ENCODE measurements around the gene NPVF. TPM values are rescaled to one million over a fixed set of nuclear protein-coding genes. Genes with fewer than 3 reads are reported as not detected.
A peak's percentile ranks its signal among the peaks of the same experiment; 100 is the strongest.

The NPVF gene
- total RNA-seq, 1 donor from 2014 or later = not detected

- intact Hi-C loops (cut with DNase I) = no loop called here
- peak; percentile 77 for TF ChIP-seq CTCF (IDR thresholded peaks at IDR 0.05)
- DNase-seq = no peak
- H3K4me1 ChIP-seq = no peaks in the 10 kb centered on the region
- H3K4me3 ChIP-seq = no peak overlapping the region
- no peak overlapping the region for H3K27ac ChIP-seq
- H3K9me3 ChIP-seq = no peaks in the 10 kb centered on the region
- H3K27me3 ChIP-seq (ENCODE audit: low read depth) = no peaks in the 10 kb centered on the region
- no peak for ATAC-seq
- H3K36me3 ChIP-seq = no peaks in the 10 kb centered on the region
Observed at GRCh38 chr7:25216837-25217236, 11.4 kb downstream of the NPVF start.

DNA sequence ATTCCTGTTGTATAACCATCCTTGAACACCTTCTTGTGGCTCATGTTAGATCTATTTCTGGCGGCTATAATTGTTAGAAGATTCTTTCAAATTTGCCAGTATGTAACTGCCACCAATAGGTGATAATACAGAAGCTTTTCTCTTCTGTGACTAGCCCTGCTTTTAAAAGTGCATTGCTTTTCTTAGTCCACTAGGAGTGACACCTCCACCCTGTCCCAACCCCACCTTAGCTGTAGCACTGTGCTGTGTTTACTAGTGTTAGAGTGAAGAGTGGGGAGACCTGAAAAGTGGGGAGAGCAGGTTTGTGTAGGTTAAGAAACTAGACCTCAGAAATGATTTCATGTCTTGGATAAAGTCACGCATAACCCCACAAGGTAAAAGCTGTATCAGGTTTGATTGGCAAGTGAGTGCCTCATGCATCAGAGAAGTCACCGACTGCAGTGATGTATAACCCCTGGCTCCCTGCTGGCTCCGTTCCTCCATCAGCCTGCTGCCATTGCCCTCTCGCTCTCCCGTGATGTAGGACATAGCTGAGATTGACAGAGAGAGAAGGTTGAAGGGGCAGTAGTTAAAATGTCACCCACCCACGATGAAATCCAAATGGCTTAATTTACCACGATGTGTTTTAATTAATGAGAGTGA, 12.5 kb downstream of the NPVF start:
- Histone ChIP-seq H3K4me1 (no peaks in the 10 kb centered on the region), H3K27me3 (ENCODE audit: low read depth) (no peaks in the 10 kb centered on the region), H3K9me3 (no peaks in the 10 kb centered on the region), H3K27ac (no peak overlapping the region), H3K36me3 (no peaks in the 10 kb centered on the region), H3K4me3 (no peak overlapping the region)
- intact Hi-C loops (cut with DNase I) = no loop called here
- TF ChIP-seq CTCF (IDR thresholded peaks at IDR 0.05) = no peak
- no peak for ATAC-seq
- DNase-seq = no peak

GRCh38 chr7:25208525-25209221, 19.6 kb downstream of the NPVF start:
- Histone ChIP-seq H3K27ac (no peak overlapping the region), H3K4me1 (no peaks in the 10 kb centered on the region), H3K27me3 (ENCODE audit: low read depth) (no peaks in the 10 kb centered on the region), H3K4me3 (no peak overlapping the region), H3K9me3 (peaks cover 7% of the 10 kb centered on the region), H3K36me3 (no peaks in the 10 kb centered on the region)
- no peak for TF ChIP-seq CTCF (IDR thresholded peaks at IDR 0.05)
- DNase-seq (no peak), ATAC-seq (no peak)
- intact Hi-C loops (cut with DNase I) = no loop called here

DNA sequence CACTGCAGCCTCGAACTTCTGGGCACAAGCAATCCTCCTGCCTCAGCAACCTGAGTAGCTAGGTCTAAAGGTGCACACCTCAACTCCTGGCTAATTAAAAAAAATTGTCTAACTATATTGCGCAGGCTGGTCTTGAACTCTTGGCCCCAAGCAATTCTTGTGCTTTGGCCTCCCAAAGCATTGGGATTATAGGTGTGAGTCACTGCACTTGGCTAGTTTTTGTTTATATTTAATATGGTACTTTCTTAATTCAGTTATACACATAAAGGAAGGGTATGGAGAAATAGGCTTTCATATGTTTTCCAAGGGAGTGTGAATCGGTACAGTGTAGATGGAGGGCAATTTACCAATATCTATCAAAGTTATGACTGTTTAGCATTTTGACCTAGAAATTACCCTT, 20.4 kb downstream of the NPVF start:
- Histone ChIP-seq H3K4me1 (no peaks in the 10 kb centered on the region), H3K9me3 (peaks cover 7% of the 10 kb centered on the region), H3K4me3 (no peak overlapping the region), H3K27ac (no peak overlapping the region), H3K36me3 (no peaks in the 10 kb centered on the region), H3K27me3 (ENCODE audit: low read depth) (no peaks in the 10 kb centered on the region)
- ATAC-seq (no peak), DNase-seq (no peak)
- no peak for TF ChIP-seq CTCF (IDR thresholded peaks at IDR 0.05)
- intact Hi-C loops (cut with DNase I) = no loop called here

DNA sequence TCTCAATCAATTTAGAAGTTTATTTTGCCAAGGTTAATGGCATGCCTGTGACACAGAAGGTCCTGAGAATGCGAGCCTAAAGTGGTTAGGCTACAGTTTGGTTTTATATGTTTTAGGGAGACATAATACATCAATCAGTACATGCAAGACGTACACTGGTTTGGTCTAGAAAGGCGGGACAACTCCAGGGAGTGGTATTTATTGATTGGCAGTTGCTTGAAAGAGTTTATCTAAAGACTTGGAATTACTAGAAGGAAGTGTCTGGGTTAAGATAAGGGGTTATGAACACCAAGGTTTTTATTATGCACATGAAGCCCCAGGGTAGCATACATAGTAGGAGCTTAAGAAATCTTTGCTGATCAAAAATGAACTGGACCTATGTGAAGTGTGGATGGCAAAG, 21.5 kb downstream of the NPVF start:
- Histone ChIP-seq H3K27me3 (ENCODE audit: low read depth) (no peaks in the 10 kb centered on the region), H3K27ac (no peak overlapping the region), H3K4me3 (no peak overlapping the region), H3K9me3 (peaks cover 7% of the 10 kb centered on the region), H3K4me1 (no peaks in the 10 kb centered on the region), H3K36me3 (no peaks in the 10 kb centered on the region)
- ATAC-seq = no peak
- no peak for DNase-seq
- intact Hi-C loops (cut with DNase I) = no loop called here
- no peak for TF ChIP-seq CTCF (IDR thresholded peaks at IDR 0.05)

All from lower lobe of right lung (tissue), 2 donors.